Chondrocyte (in vitro differentiated cells): ENCODE results near the gene MALRD1. TPM values are rescaled to one million over a fixed set of nuclear protein-coding genes. Genes with fewer than 3 reads are reported as not detected.

Experiments used
- DNase-seq: peaks from one replicate; pipeline ENCODE4 v3.0.0; 2021; ENCODE audit warnings: mixed read lengths, low spot score
- H3K27ac Mint-ChIP-seq: one replicate; pipeline ENCODE4 v1.8.0; 2021; ENCODE audit warnings: mild to moderate bottlenecking, moderate library complexity, mixed read lengths; ENCODE audit not compliant: unreplicated experiment
- H3K27me3 Mint-ChIP-seq: 2 replicates; pipeline ENCODE4 v1.8.0; 2021; ENCODE audit warnings: low read depth, mixed read lengths
- H3K36me3 Mint-ChIP-seq: 2 replicates; pipeline ENCODE4 v1.8.0; 2021; ENCODE audit warnings: low read depth, mixed read lengths
- H3K4me1 Mint-ChIP-seq: 2 replicates; pipeline ENCODE4 v1.8.0; 2021; ENCODE audit warnings: low read depth, mild to moderate bottlenecking, mixed read lengths
- H3K4me3 Mint-ChIP-seq: one replicate; pipeline ENCODE4 v1.8.0; 2021; ENCODE audit warnings: mild to moderate bottlenecking, moderate library complexity, mixed read lengths; ENCODE audit not compliant: unreplicated experiment
- H3K9me3 Mint-ChIP-seq: 2 replicates; pipeline ENCODE4 v1.8.0; 2021; ENCODE audit warnings: low read depth, mixed read lengths
- CTCF ChIP-seq: fragments of 200-600 bp; sonication (generic); IDR thresholded peaks from 2 replicates; pipeline ENCODE4 v1.5.0; 2021; ENCODE audit warnings: antibody characterized with exemption, mild to moderate bottlenecking, moderate library complexity
- total RNA-seq: library from RNA; stranded (reverse); gene quantifications from 3 replicates; pipeline ENCODE4 v1.2.1, GENCODE V29; 2021

The MALRD1 gene
- total RNA-seq, 1 donor from 2014 or later = 0.27 TPM

- Mint-ChIP-seq H3K4me3 (no peak overlapping the region), H3K36me3 (no peaks in the 10 kb centered on the region), H3K27ac (no peak overlapping the region), H3K4me1 (no peaks in the 10 kb centered on the region), H3K9me3 (peaks cover 11% of the 10 kb centered on the region), H3K27me3 (no peaks in the 10 kb centered on the region)
- no peak for DNase-seq
- no peak for TF ChIP-seq CTCF
Observed at GRCh38 chr10:19041171-19041570, 7.4 kb upstream of the MALRD1 start.

- no peaks in the 10 kb centered on the region for H3K4me1 Mint-ChIP-seq
- DNase-seq = no peak
- peaks cover 11% of the 10 kb centered on the region for H3K9me3 Mint-ChIP-seq
- no peak overlapping the region for H3K4me3 Mint-ChIP-seq
- no peaks in the 10 kb centered on the region for H3K36me3 Mint-ChIP-seq
- no peak overlapping the region for H3K27ac Mint-ChIP-seq
- TF ChIP-seq CTCF = no peak
- H3K27me3 Mint-ChIP-seq = no peaks in the 10 kb centered on the region
Observed at GRCh38 chr10:19043431-19043830, 5.2 kb upstream of the MALRD1 start.

- Mint-ChIP-seq H3K36me3 (no peaks in the 10 kb centered on the region), H3K4me1 (no peaks in the 10 kb centered on the region), H3K4me3 (no peak overlapping the region), H3K9me3 (no peaks in the 10 kb centered on the region), H3K27ac (no peak overlapping the region), H3K27me3 (no peaks in the 10 kb centered on the region)
- TF ChIP-seq CTCF = no peak
- DNase-seq = no peak
Observed at GRCh38 chr10:19046679-19047078, 1.9 kb upstream of the MALRD1 start.

GRCh38 chr10:19048891-19049290, 290 bp downstream of the MALRD1 start:
- DNase-seq = no peak
- no peaks in the 10 kb centered on the region for H3K27me3 Mint-ChIP-seq
- no peaks in the 10 kb centered on the region for H3K9me3 Mint-ChIP-seq
- H3K36me3 Mint-ChIP-seq = no peaks in the 10 kb centered on the region
- TF ChIP-seq CTCF = no peak
- H3K27ac Mint-ChIP-seq = no peak overlapping the region
- no peaks in the 10 kb centered on the region for H3K4me1 Mint-ChIP-seq
- H3K4me3 Mint-ChIP-seq = no peak overlapping the region

GRCh38 chr10:19049567-19049966, 966 bp downstream of the MALRD1 start:
- no peaks in the 10 kb centered on the region for H3K36me3 Mint-ChIP-seq
- no peaks in the 10 kb centered on the region for H3K4me1 Mint-ChIP-seq
- no peaks in the 10 kb centered on the region for H3K27me3 Mint-ChIP-seq
- H3K27ac Mint-ChIP-seq = no peak overlapping the region
- no peak for DNase-seq
- no peak overlapping the region for H3K4me3 Mint-ChIP-seq
- no peak for TF ChIP-seq CTCF
- no peaks in the 10 kb centered on the region for H3K9me3 Mint-ChIP-seq
